GM12878 (cell line): ENCODE results near the gene PRCP. TPM values are rescaled to one million over a fixed set of nuclear protein-coding genes. Genes with fewer than 3 reads are reported as not detected.

Source experiments
- ATAC-seq: fragments of 200-7000 bp; cut with Tn5 transposase; 3 replicates; pipeline ENCODE4 v1.9.1; 2020; ENCODE audit warnings: mild to moderate bottlenecking, moderate library complexity
- BruUV-seq: library from RNA; stranded (reverse); fragments of 400-500 nt; replicated peaks from 2 replicates; lab custom pipeline; 2021; lab: Mats Ljungman, UMichigan
- CTCF ChIA-PET: fragments of 300-600 bp; sonication (Branson Sonifier 250); formaldehyde crosslinking; extraction: SDS; loops from one replicate; lab custom pipeline; 2021; ENCODE audit warnings: inconsistent platforms; lab: Yijun Ruan, JAX
- POLR2A ChIA-PET: fragments of 350-600 bp; formaldehyde crosslinking; extraction: SDS; loops from one replicate; lab custom pipeline; 2021; ENCODE audit warnings: inconsistent platforms; lab: Charles Lee
- RAD21 ChIA-PET: fragments of 300-600 bp; sonication (Branson Sonifier 250); formaldehyde crosslinking; loops from one replicate; lab custom pipeline; 2023; ENCODE audit warnings: antibody characterized with exemption; ENCODE audit not compliant: unreplicated experiment; lab: Charles Lee
- SMC1A ChIA-PET: fragments of 300-600 bp; sonication (Branson Sonifier 250); formaldehyde crosslinking; loops from one replicate; lab custom pipeline; 2023; ENCODE audit not compliant: unreplicated experiment, uncharacterized antibody; lab: Charles Lee
- DNase-seq: peaks from one replicate; pipeline ENCODE4 v3.0.0-alpha.2; 2011; ENCODE audit warnings: low read depth, low spot score
- FAIRE-seq: peaks from 3 replicates; lab custom pipeline; 2011; peaks lifted over from hg19 to GRCh38; lab: Jason Lieb, UNC
- H2AFZ ChIP-seq: 2 replicates; pipeline ENCODE4 v1.6.0; 2011; ENCODE audit warnings: low read depth, low read length, control low read depth; ENCODE audit not compliant: control insufficient read depth
- H3K27ac ChIP-seq: 2 replicates; pipeline ENCODE4 v1.5.1; 2011; ENCODE audit warnings: control low read depth; ENCODE audit not compliant: control insufficient read depth, insufficient read depth
- H3K27me3 ChIP-seq, 2 experiments: replicated peaks in 1 of 2; 2 replicates each; pipeline versions ENCODE4 v1.6.0 to v1.6.1; 2011; ENCODE audit warnings: low read length in 1 of 2; ENCODE audit not compliant: control insufficient read depth in 2 of 2, insufficient read depth in 2 of 2
- H3K36me3 ChIP-seq, 2 experiments: 2 replicates each; pipeline ENCODE4 v1.5.1; 2011; ENCODE audit warnings: low read length in 1 of 2; ENCODE audit not compliant: control insufficient read depth in 2 of 2, insufficient read depth in 2 of 2
- H3K4me1 ChIP-seq: 2 replicates; pipeline ENCODE4 v1.6.1; 2011; ENCODE audit warnings: mild to moderate bottlenecking, low read length, moderate library complexity, mixed read lengths; ENCODE audit not compliant: control insufficient read depth, insufficient read depth
- H3K4me2 ChIP-seq: 2 replicates; pipeline ENCODE4 v1.6.0; 2011; ENCODE audit warnings: control low read depth; ENCODE audit not compliant: control insufficient read depth, insufficient read depth
- H3K4me3 ChIP-seq: fragments of 200-600 bp; sonication (generic); 2 replicates; pipeline ENCODE4 v1.5.1; 2016
- H3K79me2 ChIP-seq: 2 replicates; pipeline ENCODE4 v1.6.0; 2011; ENCODE audit warnings: low read length; ENCODE audit not compliant: control insufficient read depth, insufficient read depth
- H3K9ac ChIP-seq: 2 replicates; pipeline ENCODE4 v1.8.0; 2011; ENCODE audit warnings: low read length, control low read depth, mixed read lengths; ENCODE audit not compliant: control insufficient read depth, insufficient read depth
- H3K9me3 ChIP-seq: replicated peaks from 3 replicates; pipeline ENCODE4 v1.5.1; 2011; ENCODE audit warnings: mild to moderate bottlenecking, low read length; ENCODE audit not compliant: control insufficient read depth, insufficient read depth
- H4K20me1 ChIP-seq: 2 replicates; pipeline ENCODE4 v1.6.0; 2011; ENCODE audit not compliant: control insufficient read depth, insufficient read depth
- FOXK2 ChIP-seq: fragments of 450-650 bp; IDR thresholded peaks from 2 replicates; pipeline ENCODE4 v1.6.1; 2017; ENCODE audit warnings: mild to moderate bottlenecking, moderate library complexity
- HDAC6 ChIP-seq: fragments of 200-600 bp; sonication (generic); IDR thresholded peaks from one replicate; pipeline ENCODE4 v1.8.0; 2017; ENCODE audit warnings: antibody characterized with exemption; ENCODE audit not compliant: unreplicated experiment
- SPI1 ChIP-seq: IDR thresholded peaks from 2 replicates; pipeline ENCODE4 v1.6.1; 2011; ENCODE audit warnings: low read depth, mild to moderate bottlenecking, low read length, moderate library complexity, borderline replicate concordance; ENCODE audit not compliant: insufficient read depth
- SREBF1 ChIP-seq: IDR thresholded peaks from 2 replicates; pipeline ENCODE4 v1.6.1; 2012; ENCODE audit warnings: mild to moderate bottlenecking, low read length
- WGBS: methylation state at CpG from one replicate; pipeline ENCODE4 v1.1.6; 2016; ENCODE audit warnings: low lambda C conversion rate; ENCODE audit not compliant: insufficient replicate concordance, insufficient coverage; ENCODE audit errors: missing lambda C conversion rate; 5-methylcytosine and 5-hydroxymethylcytosine counted together
- in situ Hi-C: fragments of 300-500 bp; cut with MboI; formaldehyde crosslinking; loops from 9 replicates; pipeline ENCODE4 v1.14.3; 2018; ENCODE audit warnings: mixed read lengths
- intact Hi-C: fragments of 100-400 bp; cut with micrococcal nuclease; formaldehyde crosslinking; loops from one replicate; pipeline ENCODE4 v1.14.2; 2022; ENCODE audit not compliant: unreplicated experiment
- polyA plus RNA-seq, 11 experiments: library from polyadenylated mRNA; depleted of rRNA in 4 of 11; unstranded in 6 of 11; stranded (reverse) in 5 of 11; fragments of >200 nt; fragmentation: Nextera tagmentation in 4 of 11; fragmentation: Illumina TruSeq in 1 of 11; extraction: Ambion mirVana in 4 of 11; extraction: Trizol in 1 of 11; gene quantifications; 1 replicate in 1 of 11; 2 replicates in 10 of 11; pipeline versions ENCODE4 v1.2.1 to v1.2.3, GENCODE V29; 2011 to 2016; ENCODE audit warnings: inconsistent platforms in 2 of 11, missing spikeins in 2 of 11, low read depth in 1 of 11
- total RNA-seq, 4 experiments: library from RNA; depleted of rRNA in 3 of 4; stranded (reverse); fragments of >200 nt in 3 of 4; fragmentation: Illumina TruSeq in 1 of 4; extraction: Trizol in 1 of 4; gene quantifications; 2 replicates each; pipeline versions ENCODE4 v1.2.1 to v1.2.3, GENCODE V29; 2013 to 2021
- TF ChIP-seq, protein P1 (sequence below): IDR thresholded peaks from 2 replicates; pipeline ENCODE4 v1.6.1; 2012; ENCODE audit warnings: low read depth, low read length, improper control_type of control experiment
- TF ChIP-seq, protein P2 (sequence below): IDR thresholded peaks from 2 replicates; pipeline ENCODE4 v1.6.1; 2012; ENCODE audit warnings: improper control_type of control experiment, low read depth, low read length; ENCODE audit not compliant: insufficient replicate concordance
- TF ChIP-seq, protein P3 (sequence below): IDR thresholded peaks from 2 replicates; pipeline ENCODE4 v1.6.1; 2012; ENCODE audit warnings: low read length, inconsistent platforms
- TF ChIP-seq, protein P4 (sequence below): fragments of 150-350 bp; IDR thresholded peaks from 2 replicates; pipeline ENCODE4 v1.6.1; 2016; ENCODE audit warnings: low read depth, low read length

The PRCP gene
- total and polyA plus RNA-seq, 10 of the 15 experiments (the other 5 are each of a cell fraction or from before 2014, with no cell fraction given) = 14.9 to 43.6 (median 20.0) TPM

DNA sequence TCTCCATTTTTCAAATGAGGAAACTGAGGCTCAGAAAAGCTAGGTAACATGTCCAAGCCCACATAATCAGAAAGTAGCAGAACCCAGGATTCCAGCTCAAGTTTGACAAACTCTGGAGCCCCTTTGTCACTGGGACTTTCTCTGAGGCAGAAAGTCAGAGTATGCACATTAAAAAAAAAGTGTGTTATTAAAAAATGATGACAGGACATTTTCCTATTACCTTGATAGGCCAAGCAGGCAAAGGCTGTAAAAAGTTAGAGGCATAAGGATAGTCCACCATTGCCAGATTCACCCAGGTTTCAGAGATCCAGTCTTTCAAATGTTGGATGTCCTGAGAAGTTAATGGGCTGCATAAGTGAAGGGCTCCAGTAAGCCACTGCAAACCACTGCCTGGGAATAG, 51.4 kb downstream of the PRCP start (continued):
- TF ChIP-seq, protein P1, sequence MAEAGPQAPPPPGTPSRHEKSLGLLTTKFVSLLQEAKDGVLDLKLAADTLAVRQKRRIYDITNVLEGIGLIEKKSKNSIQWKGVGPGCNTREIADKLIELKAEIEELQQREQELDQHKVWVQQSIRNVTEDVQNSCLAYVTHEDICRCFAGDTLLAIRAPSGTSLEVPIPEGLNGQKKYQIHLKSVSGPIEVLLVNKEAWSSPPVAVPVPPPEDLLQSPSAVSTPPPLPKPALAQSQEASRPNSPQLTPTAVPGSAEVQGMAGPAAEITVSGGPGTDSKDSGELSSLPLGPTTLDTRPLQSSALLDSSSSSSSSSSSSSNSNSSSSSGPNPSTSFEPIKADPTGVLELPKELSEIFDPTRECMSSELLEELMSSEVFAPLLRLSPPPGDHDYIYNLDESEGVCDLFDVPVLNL = no peak

DNA sequence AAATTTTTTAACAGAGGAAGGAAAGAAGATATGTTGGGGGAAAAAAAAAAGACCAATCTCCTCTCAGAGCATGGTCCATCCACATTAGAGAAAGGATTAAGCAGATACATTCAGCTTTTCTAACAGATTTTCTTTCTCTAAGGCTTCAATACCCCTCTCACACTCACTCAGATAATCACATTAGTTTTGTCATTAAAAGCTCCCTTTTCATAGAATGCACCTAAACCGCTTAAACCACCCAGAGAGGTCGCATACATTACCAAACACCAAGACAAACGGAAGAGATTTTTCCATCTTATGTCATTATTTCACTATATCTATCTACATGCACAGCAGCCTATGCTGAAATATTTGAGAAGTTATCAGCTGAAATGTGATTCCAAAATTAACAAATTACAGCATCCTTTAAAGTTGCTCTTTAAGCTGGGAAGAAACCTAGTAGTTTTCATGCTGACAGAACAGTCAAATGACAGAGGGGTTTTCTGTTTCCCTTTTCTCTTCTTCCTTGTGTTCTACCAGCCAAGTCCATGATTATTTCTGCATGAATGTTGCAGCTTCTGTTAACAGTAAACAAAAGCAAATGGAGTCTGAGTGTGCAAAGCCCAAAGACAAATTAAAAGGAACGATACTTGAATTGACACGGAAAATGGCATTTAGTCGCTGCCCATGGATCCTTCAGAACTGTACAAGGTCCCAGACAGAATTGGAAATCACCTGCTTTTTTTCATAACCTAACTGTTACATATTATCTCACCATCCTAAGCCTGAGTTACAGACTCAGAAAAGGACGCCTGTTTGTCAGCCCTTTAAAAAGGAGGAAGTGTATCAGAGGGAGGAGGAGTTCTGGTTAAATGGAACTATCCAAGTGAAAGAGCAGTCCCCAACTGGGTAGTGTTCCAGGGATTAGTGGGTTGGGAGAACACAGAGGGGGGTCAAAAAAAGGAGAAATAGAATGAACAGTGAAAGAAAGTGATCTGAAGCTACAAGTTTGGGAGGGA, 54.6 kb downstream of the PRCP start:
- intact Hi-C loops (no loop called here), in situ Hi-C loops (no loop called here)
- no peak for ATAC-seq
- Histone ChIP-seq H3K4me2 (no peak overlapping the region), H3K9ac (no peak overlapping the region), H3K27ac (no peak overlapping the region), H3K9me3 (no peaks in the 10 kb centered on the region), H2AFZ (no peak overlapping the region), H3K36me3 (no peaks in the 10 kb centered on the region), H3K4me3 (no peak overlapping the region), H3K27me3 (no peaks in the 10 kb centered on the region), H4K20me1 (no peaks in the 10 kb centered on the region)
- no TSS peak for BruUV-seq
- POLR2A ChIA-PET = no interaction called here
- WGBS = 88% methylated on average over 7 of the region's 7 CpGs
- SMC1A ChIA-PET = interaction anchor here (1.3 to 1.4 kb wide), 2 partner anchors 8 kb away, joined by 3 to 5 read pairs; no protein-coding TSS in a partner anchor
- RAD21 ChIA-PET = interaction anchor here (1.8 kb wide), 1 partner anchor 21 kb away, joined by 3 read pairs; no protein-coding TSS in a partner anchor
- CTCF ChIA-PET = interaction anchor here (1.1 kb wide), 1 partner anchor 69 kb away, joined by 4 read pairs; no protein-coding TSS in a partner anchor
- FAIRE-seq = no peak
- TF ChIP-seq, protein P2, sequence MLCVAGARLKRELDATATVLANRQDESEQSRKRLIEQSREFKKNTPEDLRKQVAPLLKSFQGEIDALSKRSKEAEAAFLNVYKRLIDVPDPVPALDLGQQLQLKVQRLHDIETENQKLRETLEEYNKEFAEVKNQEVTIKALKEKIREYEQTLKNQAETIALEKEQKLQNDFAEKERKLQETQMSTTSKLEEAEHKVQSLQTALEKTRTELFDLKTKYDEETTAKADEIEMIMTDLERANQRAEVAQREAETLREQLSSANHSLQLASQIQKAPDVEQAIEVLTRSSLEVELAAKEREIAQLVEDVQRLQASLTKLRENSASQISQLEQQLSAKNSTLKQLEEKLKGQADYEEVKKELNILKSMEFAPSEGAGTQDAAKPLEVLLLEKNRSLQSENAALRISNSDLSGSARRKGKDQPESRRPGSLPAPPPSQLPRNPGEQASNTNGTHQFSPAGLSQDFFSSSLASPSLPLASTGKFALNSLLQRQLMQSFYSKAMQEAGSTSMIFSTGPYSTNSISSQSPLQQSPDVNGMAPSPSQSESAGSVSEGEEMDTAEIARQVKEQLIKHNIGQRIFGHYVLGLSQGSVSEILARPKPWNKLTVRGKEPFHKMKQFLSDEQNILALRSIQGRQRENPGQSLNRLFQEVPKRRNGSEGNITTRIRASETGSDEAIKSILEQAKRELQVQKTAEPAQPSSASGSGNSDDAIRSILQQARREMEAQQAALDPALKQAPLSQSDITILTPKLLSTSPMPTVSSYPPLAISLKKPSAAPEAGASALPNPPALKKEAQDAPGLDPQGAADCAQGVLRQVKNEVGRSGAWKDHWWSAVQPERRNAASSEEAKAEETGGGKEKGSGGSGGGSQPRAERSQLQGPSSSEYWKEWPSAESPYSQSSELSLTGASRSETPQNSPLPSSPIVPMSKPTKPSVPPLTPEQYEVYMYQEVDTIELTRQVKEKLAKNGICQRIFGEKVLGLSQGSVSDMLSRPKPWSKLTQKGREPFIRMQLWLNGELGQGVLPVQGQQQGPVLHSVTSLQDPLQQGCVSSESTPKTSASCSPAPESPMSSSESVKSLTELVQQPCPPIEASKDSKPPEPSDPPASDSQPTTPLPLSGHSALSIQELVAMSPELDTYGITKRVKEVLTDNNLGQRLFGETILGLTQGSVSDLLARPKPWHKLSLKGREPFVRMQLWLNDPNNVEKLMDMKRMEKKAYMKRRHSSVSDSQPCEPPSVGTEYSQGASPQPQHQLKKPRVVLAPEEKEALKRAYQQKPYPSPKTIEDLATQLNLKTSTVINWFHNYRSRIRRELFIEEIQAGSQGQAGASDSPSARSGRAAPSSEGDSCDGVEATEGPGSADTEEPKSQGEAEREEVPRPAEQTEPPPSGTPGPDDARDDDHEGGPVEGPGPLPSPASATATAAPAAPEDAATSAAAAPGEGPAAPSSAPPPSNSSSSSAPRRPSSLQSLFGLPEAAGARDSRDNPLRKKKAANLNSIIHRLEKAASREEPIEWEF = no peak
- peak; percentile 33; the same call in 1 of the 2 replicates for TF ChIP-seq SPI1
- TF ChIP-seq, protein P3, sequence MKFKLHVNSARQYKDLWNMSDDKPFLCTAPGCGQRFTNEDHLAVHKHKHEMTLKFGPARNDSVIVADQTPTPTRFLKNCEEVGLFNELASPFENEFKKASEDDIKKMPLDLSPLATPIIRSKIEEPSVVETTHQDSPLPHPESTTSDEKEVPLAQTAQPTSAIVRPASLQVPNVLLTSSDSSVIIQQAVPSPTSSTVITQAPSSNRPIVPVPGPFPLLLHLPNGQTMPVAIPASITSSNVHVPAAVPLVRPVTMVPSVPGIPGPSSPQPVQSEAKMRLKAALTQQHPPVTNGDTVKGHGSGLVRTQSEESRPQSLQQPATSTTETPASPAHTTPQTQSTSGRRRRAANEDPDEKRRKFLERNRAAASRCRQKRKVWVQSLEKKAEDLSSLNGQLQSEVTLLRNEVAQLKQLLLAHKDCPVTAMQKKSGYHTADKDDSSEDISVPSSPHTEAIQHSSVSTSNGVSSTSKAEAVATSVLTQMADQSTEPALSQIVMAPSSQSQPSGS = no peak
- no peak for TF ChIP-seq HDAC6
- no peak for TF ChIP-seq SREBF1
- TF ChIP-seq, protein P4, sequence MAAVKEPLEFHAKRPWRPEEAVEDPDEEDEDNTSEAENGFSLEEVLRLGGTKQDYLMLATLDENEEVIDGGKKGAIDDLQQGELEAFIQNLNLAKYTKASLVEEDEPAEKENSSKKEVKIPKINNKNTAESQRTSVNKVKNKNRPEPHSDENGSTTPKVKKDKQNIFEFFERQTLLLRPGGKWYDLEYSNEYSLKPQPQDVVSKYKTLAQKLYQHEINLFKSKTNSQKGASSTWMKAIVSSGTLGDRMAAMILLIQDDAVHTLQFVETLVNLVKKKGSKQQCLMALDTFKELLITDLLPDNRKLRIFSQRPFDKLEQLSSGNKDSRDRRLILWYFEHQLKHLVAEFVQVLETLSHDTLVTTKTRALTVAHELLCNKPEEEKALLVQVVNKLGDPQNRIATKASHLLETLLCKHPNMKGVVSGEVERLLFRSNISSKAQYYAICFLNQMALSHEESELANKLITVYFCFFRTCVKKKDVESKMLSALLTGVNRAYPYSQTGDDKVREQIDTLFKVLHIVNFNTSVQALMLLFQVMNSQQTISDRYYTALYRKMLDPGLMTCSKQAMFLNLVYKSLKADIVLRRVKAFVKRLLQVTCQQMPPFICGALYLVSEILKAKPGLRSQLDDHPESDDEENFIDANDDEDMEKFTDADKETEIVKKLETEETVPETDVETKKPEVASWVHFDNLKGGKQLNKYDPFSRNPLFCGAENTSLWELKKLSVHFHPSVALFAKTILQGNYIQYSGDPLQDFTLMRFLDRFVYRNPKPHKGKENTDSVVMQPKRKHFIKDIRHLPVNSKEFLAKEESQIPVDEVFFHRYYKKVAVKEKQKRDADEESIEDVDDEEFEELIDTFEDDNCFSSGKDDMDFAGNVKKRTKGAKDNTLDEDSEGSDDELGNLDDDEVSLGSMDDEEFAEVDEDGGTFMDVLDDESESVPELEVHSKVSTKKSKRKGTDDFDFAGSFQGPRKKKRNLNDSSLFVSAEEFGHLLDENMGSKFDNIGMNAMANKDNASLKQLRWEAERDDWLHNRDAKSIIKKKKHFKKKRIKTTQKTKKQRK = no peak
- no peak for TF ChIP-seq FOXK2
- TF ChIP-seq, all 136 proteins: peak for 1
- Histone ChIP-seq H3K79me2 (no peaks in the 10 kb centered on the region), H3K4me1 (no peaks in the 10 kb centered on the region)
- DNase-seq = no peak
